Left lung (tissue), 10 donors: ENCODE measurements around the gene MAGEB4. TPM values are rescaled to one million over a fixed set of nuclear protein-coding genes. Genes with fewer than 3 reads are reported as not detected.
A peak's percentile ranks its signal among the peaks of the same experiment; 100 is the strongest.

Experiments
- ATAC-seq: fragments of 200-7000 bp; cut with Tn5 transposase; one replicate; pipeline ENCODE4 v1.9.1; 2020; ENCODE audit warnings: moderate library complexity
- DNase-seq, 4 donors: peaks; one replicate each; pipeline ENCODE4 v3.0.0-alpha.2; 2013 to 2020
- H3K27ac ChIP-seq, 2 donors: fragments of 200-600 bp; sonication (generic) in 1 of 2; one replicate each; pipeline versions ENCODE4 v1.5.0 to v1.8.0; 2020 to 2021
- H3K27me3 ChIP-seq, 2 donors: fragments of 200-600 bp; sonication (generic) in 1 of 2; one replicate each; pipeline versions ENCODE4 v1.5.0 to v1.8.0; 2020 to 2021
- H3K36me3 ChIP-seq, 2 donors: fragments of 200-600 bp; sonication (generic) in 1 of 2; one replicate each; pipeline versions ENCODE4 v1.5.0 to v1.8.0; 2020 to 2021
- H3K4me1 ChIP-seq, 2 donors: fragments of 200-600 bp; one replicate each; pipeline ENCODE4 v1.8.0; 2021
- H3K4me3 ChIP-seq, 2 donors: fragments of 200-600 bp; sonication (generic) in 1 of 2; one replicate each; pipeline versions ENCODE4 v1.5.0 to v1.8.0; 2020 to 2021; ENCODE audit warnings: mild to moderate bottlenecking in 1 of 2
- H3K9me3 ChIP-seq, 2 donors: fragments of 200-600 bp; sonication (generic) in 1 of 2; one replicate each; pipeline versions ENCODE4 v1.5.0 to v1.8.0; 2020 to 2021
- intact Hi-C, 2 donors: fragments of 100-400 bp; cut with DNase I; formaldehyde crosslinking; loops; one replicate each; pipeline versions ENCODE4 v1.11.2 to v1.14.2; 2022
- polyA plus RNA-seq, 6 donors: library from polyadenylated mRNA; unstranded; fragments of 120-200 nt; gene quantifications; one replicate each; pipeline ENCODE4 v1.2.1, GENCODE V29; 2013; ENCODE audit not compliant: insufficient read length in 6 of 6
- total RNA-seq, 2 donors: library from RNA; stranded (reverse); fragmentation: NEBNext Ultra II Directional; extraction: Animal tissue kit (Norgen Biotek cat#: 25700); gene quantifications; one replicate each; pipeline ENCODE4 v1.2.1, GENCODE V29; 2021
- TF ChIP-seq, protein P1 (sequence below), 2 donors: fragments of 200-600 bp; sonication (generic) in 1 of 2; IDR thresholded peaks; one replicate each; pipeline versions ENCODE4 v1.5.0 to v1.8.0; 2021; ENCODE audit warnings: antibody characterized with exemption in 2 of 2
- donor health status: DM: no; HTN: yes; CAD: no.
- donor health status: DM: no; HTN: no; CAD: no.

The MAGEB4 gene
- total and polyA plus RNA-seq, 8 donors = not detected

DNA sequence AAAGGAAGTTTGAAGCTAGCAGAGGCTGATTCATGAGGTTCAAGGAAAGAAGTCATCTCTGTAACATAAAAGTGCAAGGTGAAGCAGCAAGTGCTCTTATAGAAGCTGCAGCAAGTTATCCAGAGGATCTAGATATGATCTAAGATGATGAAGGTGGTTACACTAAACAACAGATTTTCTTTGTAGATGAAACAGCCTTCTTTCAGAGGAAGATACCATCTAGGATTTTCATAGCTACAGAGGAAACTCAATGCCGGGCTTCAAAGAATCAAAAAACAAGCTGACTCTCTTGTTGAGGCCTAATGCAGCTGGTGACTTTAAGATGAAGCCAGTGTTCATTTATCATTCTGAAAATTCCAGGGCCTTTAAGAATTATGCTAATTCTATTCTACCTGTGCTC, 38.6 kb downstream of the MAGEB4 start:
- no peaks in the 10 kb centered on the region for H3K27me3 ChIP-seq
- ATAC-seq (no peak), DNase-seq (no peak)
- no peaks in the 10 kb centered on the region for H3K36me3 ChIP-seq
- no peaks in the 10 kb centered on the region for H3K4me1 ChIP-seq
- TF ChIP-seq, protein P1, sequence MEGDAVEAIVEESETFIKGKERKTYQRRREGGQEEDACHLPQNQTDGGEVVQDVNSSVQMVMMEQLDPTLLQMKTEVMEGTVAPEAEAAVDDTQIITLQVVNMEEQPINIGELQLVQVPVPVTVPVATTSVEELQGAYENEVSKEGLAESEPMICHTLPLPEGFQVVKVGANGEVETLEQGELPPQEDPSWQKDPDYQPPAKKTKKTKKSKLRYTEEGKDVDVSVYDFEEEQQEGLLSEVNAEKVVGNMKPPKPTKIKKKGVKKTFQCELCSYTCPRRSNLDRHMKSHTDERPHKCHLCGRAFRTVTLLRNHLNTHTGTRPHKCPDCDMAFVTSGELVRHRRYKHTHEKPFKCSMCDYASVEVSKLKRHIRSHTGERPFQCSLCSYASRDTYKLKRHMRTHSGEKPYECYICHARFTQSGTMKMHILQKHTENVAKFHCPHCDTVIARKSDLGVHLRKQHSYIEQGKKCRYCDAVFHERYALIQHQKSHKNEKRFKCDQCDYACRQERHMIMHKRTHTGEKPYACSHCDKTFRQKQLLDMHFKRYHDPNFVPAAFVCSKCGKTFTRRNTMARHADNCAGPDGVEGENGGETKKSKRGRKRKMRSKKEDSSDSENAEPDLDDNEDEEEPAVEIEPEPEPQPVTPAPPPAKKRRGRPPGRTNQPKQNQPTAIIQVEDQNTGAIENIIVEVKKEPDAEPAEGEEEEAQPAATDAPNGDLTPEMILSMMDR (IDR thresholded peaks at IDR 0.05) = no peak
- no peak overlapping the region for H3K27ac ChIP-seq
- H3K4me3 ChIP-seq = no peak overlapping the region
- intact Hi-C loops = no loop called here
- no peaks in the 10 kb centered on the region for H3K9me3 ChIP-seq

DNA sequence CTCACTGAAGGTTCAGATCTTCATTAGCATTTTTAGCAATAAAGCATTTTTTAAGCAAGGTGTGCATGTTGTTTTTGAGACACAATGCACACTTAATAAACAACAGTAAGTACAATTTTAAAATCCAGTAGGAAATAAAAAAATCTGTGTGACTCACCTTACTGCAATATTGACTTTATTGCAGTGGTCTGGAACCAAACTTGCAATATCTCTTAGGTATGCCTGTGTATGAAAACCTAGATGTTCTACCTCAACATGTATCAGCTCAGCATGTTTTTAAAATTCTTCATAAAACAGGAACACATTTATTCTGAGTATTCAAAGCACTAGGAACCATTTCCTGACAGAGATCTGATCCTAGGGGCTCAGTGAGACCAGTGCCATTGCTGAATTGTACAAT, 40.7 kb downstream of the MAGEB4 start:
- H3K36me3 ChIP-seq = no peaks in the 10 kb centered on the region
- H3K9me3 ChIP-seq = no peaks in the 10 kb centered on the region
- H3K27me3 ChIP-seq = no peaks in the 10 kb centered on the region
- DNase-seq (no peak), ATAC-seq (no peak)
- H3K27ac ChIP-seq = no peak overlapping the region
- intact Hi-C loops = no loop called here
- H3K4me1 ChIP-seq = no peaks in the 10 kb centered on the region
- TF ChIP-seq, protein P1 (IDR thresholded peaks at IDR 0.05) = no peak
- H3K4me3 ChIP-seq = no peak overlapping the region

DNA sequence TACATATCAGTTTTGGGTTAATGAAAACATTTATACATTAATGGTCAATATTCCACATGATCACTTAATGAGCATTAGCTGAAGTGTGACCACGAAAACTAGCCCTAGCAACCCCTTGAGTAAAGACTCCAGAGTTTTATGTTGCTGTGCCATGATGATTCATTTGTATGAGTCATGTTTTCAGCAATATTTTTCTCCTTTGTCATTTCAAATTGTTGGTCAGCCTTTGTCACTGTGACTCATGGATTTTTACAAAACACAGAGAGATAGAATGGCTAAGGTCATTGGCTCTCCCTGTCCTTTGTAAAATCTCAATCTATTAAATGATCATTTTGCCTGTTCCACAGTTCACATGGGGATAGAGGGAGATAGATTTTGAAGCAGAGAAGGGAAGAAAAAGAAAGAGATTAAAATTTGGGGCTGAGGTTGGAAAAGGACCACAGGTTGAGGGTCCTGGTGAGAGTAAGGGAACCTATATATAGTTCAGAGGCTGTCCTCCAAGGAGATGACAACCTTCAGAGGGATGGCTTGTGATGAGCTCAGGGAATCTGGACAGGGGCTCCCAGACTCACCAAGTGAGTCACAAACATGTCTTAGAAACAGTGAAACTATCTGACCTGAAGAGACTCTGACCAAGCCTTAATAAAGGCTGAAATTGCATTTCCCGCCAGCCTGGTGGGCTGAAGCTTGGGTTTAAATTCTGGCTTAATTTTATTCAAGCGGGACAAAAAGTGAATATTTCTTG, 41.8 kb downstream of the MAGEB4 start:
- DNase-seq = no peak
- Histone ChIP-seq H3K4me1 (no peaks in the 10 kb centered on the region), H3K9me3 (no peaks in the 10 kb centered on the region), H3K27ac (no peak overlapping the region), H3K27me3 (peaks cover 0 to 2% of the 10 kb centered on the region in 2 donors), H3K4me3 (no peak overlapping the region), H3K36me3 (no peaks in the 10 kb centered on the region)
- peak; percentile 62 for ATAC-seq
- intact Hi-C loops = no loop called here
- TF ChIP-seq, protein P1 (IDR thresholded peaks at IDR 0.05) = no peak

Other genes starting within 250 kb of the MAGEB4 start
- not detected for gene MAGEB2, start 26.4 kb upstream of the MAGEB4 start, total RNA-seq
- gene MAGEB2, start 26.4 kb upstream of the MAGEB4 start, polyA plus RNA-seq = not detected
- gene MAGEB3, start 11.3 kb upstream of the MAGEB4 start, total RNA-seq = not detected
- gene MAGEB3, start 11.3 kb upstream of the MAGEB4 start, polyA plus RNA-seq = not detected
- not detected for gene MAGEB1, start 5.1 kb downstream of the MAGEB4 start, total RNA-seq
- gene MAGEB1, start 5.1 kb downstream of the MAGEB4 start, polyA plus RNA-seq = not detected
- not detected for gene NR0B1, start 67.4 kb downstream of the MAGEB4 start, total RNA-seq
- gene NR0B1, start 67.4 kb downstream of the MAGEB4 start, polyA plus RNA-seq = 1 to 10 TPM in 1 of 6 donors, under 1 TPM in 3, not detected in 2; 0.15 to 1.3 (median 0.34) TPM